SK-MEL-5 (cell line): ENCODE results near the gene MAP2K5. TPM values are rescaled to one million over a fixed set of nuclear protein-coding genes. Genes with fewer than 3 reads are reported as not detected.
A peak's percentile ranks its signal among the peaks of the same experiment; 100 is the strongest.

Experiments used
- DNase-seq: peaks from one replicate; pipeline ENCODE4 v3.0.0-alpha.2; 2016; ENCODE audit warnings: low read depth, low spot score
- in situ Hi-C: cut with HindIII; loops from 2 replicates; pipeline ENCODE4 v1.10.0; 2016; ENCODE audit warnings: low sequenced_read_pairs, high pct_unique_total_duplicates, low pct_unique_long_range_greater_than_20kb
- total RNA-seq: library from RNA; depleted of rRNA; stranded (reverse); fragments of >200 nt; shearing (Covaris generic); gene quantifications from 2 replicates; pipeline ENCODE4 v1.2.3, GENCODE V29; 2014

Gene MAP2K5
- total RNA-seq, 1 experiment from 2014 or later, result 8.3 TPM

DNA sequence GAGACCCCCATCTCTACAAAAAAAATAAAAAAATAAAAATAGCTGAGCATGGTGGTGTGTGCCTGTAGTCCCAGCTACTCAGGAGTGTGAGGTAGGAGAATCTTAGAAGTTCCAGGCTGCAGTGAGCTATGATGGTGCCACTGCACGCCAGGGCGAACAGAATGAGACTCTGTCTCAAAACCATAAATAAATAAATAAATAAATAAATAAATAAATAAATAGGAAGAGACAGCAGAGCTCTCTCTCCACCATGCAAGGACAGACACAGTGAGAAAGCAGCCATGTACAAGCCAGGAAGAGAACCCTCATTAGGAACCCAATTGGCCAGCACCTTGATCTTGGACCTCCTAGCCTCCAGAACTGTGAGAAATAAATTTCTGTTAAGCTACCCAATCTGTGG lies 26.9 kb upstream of the MAP2K5 start:
- in situ Hi-C loops, result no loop called here
- DNase-seq, result no peak

DNA sequence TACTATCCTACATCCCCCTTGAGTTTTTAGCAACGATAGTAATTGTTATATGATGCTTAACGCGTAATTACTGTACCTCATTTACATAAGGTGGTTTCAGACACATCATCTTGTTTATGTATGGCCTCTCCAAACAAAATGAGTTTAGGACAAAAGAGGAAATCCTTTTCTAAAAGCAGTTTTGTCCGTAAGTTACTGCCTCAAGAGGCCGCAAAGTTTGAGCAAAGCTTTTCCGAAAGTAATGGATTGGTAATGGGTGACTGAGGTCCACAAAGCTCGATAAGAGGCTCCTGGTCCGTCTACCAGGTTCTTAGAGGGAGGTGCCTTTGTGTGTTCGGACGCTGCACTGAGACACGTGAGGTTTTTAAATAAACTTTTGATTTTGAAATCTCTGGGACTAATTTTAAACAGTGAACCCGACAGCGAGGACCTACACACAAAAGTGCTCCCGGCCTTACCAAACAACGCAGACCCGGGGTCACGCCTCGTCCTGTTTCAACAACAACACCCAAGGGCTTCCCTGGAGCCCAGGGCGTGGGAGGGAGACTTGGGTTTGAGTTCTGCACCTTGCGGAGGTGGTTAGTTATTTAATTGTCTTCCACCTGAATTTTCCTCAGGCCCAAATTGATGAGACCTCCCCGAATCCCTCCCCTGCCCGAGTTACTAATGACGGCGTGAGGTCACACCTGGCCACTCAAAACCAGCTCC lies 22.0 kb upstream of the MAP2K5 start:
- in situ Hi-C loops, result no loop called here
- DNase-seq, result no peak

DNA sequence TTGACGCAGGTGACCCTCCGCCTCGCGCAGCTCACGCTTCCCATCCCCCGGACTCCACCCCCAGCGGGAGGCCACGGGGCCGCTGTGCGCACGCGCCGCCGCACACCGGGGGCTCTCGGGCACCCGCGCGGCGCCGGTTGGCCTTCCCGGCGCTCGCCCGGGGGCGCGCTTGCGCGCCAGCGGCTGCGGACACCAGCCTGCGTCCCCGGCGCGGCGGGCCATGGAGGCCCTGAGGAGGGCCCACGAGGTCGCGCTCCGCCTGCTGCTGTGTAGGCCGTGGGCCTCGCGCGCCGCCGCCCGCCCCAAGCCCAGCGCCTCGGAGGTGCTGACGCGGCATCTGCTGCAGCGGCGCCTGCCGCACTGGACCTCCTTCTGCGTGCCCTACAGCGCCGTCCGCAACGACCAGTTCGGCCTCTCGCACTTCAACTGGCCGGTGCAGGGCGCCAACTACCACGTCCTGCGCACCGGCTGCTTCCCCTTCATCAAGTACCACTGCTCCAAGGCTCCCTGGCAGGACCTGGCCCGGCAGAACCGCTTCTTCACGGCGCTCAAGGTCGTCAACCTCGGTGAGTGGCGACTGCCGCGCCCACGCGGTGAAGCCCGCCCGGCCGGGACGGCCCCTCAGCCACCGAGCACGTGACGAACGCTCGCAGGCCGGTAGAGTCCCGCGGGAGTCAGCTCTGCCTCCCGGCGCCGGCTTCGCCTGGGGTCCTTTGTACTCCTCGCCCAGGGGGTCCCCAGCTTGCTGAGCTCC lies 21.3 kb upstream of the MAP2K5 start, which contains the start of gene C15orf61:
TSS of gene C15orf61 (plus strand) at position 103 of the 754 bp plus-strand sequence. CDS start at position 221, 118 bp downstream.
- peak; percentile 82 for DNase-seq
- in situ Hi-C loops, result no loop called here

DNA sequence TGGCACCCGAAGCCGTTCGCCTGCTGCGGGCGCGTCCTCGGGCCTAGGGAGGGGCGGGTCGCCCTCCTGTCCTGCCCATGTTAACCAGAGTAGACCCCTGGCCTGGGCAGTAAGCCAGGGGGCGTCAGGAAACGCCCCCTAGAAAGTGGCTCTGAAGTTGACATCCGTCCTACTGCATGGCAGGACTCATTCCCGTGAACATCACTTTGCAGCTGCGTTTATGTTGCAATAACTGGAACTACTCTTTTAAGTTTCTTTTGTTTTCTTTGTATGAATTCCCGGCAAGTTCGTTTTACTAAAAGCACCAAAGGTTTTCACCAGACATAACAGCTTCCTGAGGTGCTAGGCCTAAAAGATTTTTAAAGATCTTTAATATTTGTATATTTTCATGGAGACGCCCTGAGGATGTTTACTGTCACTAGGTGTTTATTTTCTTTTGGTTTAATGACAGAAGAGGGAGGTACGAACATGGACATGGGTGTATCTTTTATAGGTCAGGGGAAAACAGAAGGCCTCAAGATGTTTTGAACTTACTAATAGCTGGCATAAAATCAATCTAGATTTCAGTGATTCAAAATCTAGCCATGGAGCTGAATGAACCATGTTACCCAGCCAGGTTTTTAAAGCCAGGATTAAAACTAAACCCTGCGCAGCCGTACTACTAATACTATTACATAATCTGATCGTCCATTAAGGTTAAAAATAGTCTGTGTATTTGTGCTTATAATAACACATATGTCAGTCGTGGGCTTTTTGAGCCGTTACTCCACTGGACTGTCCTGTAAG lies 20.5 kb upstream of the MAP2K5 start:
- in situ Hi-C loops, result no loop called here
- DNase-seq, result peak; percentile 22

DNA sequence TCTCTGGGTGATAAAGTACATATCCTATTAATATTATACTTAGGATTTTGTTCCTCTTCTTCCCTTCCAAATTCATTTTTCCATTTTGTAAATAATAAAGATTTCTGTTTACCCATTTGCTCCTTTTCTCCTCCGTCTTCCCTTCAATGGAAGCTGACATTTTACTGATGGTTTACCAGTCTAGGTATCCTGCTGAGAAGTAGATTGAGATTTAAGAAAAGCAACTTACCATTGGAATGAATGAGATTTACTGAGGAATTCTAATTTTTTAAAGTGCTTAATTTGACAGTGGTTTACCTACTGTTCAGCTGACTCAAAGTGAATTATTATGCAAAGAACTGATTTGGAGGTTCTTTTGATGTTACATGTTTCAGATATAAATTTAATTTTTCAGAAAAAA lies 19.2 kb upstream of the MAP2K5 start:
- no peak for DNase-seq
- in situ Hi-C loops, result no loop called here

DNA sequence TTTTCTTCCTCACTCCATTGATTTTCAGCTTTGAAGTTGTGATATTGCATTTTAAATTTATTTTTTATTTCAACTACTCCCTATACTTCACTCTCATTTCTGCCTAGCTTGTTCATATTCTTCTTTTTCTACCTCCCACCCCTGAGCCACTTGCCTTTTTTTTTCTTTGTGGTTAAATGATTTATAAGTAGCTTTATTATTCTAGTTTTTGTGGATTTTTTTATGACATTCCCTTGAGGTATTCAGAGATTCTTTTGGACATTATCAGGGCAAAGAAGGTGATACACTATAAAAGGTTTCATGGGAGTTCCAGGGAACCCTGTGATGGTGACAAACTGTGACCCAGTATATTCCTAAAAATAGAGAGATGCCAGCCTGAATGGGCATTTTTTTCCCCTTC lies 18.3 kb upstream of the MAP2K5 start:
- DNase-seq, result no peak
- in situ Hi-C loops, result no loop called here

DNA sequence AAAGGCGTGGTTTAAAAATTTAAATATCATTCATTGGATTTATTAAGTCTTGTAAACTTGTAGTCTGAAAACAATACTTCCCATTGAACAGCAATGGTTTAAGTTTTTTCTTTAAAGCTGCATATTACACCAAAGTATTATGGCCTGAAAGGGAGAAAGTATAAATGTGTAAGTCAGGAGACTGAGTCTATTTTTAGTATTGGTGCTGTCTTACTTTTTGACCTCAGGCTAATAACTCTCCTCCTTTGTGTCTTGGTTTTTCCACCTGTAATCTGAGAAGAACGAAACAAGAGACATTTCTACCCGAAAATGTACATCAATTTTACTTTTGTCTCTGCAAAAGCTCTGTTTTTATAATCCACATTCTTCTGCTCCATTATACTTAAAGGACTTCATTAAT lies 14.0 kb upstream of the MAP2K5 start:
- no peak for DNase-seq
- in situ Hi-C loops, result no loop called here

DNA sequence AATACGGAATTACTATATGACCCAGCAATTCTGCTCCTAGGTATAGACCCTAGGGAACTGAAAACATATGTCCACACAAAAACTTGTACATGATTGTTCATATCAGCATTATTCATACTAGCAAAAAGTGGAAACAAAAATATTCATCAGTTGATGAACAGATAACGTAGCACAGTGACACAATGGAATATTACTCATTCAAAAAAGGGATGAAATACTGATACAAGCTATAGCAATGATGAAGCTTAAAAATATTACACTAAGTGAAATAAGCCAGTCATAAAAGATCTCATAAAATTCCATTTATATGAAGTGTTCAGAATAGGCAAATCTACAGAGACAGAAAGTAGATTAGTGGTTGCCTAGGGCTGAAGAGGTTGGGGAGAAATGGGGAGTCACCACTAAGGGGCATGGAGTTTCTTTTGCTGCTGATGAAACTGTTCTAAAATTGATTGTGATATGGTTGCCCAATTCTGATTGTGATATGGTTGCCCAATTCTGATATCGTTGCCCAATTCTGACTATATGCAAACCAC lies 11.1 kb upstream of the MAP2K5 start:
- in situ Hi-C loops, result no loop called here
- DNase-seq, result no peak

DNA sequence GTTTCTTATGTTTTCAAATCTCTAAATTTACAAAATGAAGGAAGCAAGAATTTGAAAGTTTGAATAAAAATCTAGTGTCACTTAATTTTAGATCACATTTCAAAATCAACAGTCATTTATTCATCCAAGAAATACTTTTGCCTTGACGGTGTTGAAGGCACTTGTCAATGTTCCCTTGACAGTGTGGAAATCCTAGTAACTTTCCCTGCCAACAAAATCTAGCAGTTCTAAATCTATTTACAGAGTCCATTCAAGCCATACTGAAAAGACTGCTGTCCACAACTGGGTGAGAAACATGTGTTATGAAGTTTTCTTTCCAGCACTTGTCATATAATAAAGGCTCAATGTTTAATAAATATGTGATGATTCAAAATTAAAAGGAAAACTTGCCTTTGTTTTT lies 8.6 kb upstream of the MAP2K5 start:
- DNase-seq, result no peak
- in situ Hi-C loops, result no loop called here

DNA sequence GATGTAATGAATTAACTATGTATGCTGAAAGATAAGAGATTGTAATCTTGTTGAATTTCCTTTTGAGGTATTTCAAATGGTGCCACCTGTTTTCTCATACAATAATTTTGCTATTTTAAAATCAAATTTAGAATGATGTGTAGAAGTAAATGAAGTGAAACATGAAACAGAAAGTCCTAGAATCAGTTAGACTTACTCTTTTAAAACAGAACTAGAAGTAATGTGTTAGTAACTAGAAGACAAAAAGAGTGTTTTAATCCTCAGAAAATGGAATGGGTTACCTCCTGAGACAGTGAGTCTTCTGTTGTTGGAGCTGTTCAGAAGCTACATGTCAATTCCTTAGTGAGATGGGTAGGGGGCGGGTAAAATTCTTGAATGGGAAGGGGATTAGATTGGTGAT lies 8.1 kb upstream of the MAP2K5 start:
- in situ Hi-C loops, result no loop called here
- no peak for DNase-seq

DNA sequence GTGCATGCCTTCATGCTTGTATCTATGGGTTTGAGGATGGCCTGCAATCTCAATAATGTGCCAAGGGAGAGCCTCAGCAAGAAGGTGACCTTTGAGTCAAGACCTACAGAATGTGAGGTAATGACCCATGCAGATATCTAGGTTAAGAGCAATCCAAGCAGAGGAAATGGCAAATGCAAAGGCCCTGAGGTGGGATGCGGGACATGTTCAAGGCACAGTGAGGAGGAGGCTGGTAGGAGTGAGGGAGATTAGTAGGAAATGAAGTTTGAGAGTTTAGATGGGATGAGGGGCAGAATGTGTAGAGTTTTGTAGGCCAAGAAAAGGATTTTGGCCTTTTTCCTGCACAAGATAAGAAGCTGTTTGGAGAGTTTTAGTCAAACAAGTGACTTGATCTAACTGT lies 4.7 kb upstream of the MAP2K5 start:
- in situ Hi-C loops, result no loop called here
- DNase-seq, result no peak

DNA sequence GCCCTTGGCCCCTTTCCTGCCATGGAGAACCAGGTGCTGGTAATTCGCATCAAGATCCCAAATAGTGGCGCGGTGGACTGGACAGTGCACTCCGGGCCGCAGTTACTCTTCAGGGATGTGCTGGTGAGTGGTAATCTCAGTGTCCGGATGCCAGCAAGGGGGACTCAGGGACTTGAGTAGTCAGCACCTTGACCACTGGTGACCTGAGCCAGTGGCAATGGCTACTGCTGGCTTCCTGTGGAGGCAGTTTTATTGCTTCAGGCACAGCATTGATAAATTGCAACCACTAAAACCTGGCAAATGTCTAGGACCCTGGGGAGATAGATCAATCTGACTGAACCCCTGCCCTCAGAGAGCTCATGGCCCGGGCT lies 830 bp downstream of the MAP2K5 start:
- DNase-seq, result no peak
- in situ Hi-C loops, result no loop called here

DNA sequence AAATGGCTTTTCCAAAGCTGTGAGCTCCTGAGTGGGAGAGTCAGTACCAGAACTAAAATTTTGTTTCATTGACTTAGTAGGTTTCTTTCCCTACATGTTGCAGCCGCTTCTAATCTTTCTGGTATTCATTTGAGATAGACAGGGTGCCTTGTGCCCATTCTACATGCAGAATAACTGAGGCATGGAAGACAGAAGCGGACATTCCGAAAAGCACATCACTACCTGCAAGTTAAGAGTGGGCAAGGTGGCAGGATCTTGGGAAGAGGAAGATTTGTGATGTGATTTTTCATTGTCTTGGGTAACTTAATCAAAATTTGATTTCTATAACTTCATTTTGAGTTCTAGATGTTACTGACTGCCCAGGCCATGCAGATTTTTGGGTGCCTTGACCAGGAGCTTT lies 2.0 kb downstream of the MAP2K5 start:
- DNase-seq, result no peak
- in situ Hi-C loops, result no loop called here

DNA sequence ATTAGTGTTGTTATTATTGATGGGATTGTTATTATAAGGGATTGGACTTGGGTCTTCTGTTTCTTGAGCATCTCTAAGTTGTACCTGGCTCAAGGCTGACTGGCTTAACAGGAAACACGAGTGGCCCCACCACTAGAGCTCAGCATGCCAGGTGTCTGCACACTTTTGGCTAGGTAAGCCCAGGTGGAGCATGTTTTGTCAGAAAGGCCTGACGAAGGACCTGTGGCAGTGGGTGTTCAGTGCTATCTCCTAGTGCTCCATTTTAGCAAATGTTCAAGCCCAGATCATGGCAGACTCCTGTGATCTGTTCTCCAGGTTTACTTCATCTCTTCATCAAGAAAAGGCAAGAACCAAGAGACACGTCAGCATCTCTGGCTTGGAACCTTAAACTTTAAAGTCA lies 3.4 kb downstream of the MAP2K5 start:
- in situ Hi-C loops, result no loop called here
- no peak for DNase-seq

DNA sequence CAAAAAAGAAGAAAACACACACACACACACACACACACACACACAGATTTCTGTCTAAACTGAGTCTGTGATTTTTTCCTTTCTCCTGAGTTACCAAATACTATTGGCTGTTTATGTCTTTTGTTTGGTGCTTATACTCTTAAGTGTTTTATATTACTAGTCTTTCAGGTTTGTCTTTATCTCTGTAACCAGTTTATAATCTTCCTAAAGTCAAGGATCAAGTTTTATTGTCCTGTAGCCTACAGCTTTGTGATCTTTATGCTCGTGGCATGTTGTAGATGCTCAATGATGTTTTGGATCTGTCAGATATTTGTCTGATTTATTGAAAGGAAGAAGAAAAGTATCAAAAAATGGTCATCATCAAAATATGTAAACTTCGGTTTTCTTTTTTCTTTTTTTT lies 4.6 kb downstream of the MAP2K5 start:
- no peak for DNase-seq
- in situ Hi-C loops, result no loop called here

DNA sequence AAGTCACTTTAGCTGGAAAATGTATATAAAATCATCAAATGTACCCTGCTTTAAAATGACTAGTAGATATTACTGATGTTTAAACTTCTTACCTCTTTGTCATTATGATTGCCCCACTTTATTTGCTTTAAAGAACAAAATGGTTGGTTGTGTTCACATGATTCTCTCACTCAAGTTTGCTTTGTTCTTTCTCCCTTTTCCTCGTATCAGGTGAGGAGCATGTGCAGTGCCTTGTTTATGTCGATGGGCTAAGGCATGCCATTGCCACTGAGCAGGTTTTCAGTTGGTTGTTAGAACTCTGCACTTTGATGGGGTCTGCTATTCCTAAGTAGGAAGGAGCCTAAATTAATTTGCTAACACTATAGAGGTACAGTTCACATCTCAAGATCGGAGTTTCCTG lies 5.3 kb downstream of the MAP2K5 start:
- peak; percentile 69 for DNase-seq

DNA sequence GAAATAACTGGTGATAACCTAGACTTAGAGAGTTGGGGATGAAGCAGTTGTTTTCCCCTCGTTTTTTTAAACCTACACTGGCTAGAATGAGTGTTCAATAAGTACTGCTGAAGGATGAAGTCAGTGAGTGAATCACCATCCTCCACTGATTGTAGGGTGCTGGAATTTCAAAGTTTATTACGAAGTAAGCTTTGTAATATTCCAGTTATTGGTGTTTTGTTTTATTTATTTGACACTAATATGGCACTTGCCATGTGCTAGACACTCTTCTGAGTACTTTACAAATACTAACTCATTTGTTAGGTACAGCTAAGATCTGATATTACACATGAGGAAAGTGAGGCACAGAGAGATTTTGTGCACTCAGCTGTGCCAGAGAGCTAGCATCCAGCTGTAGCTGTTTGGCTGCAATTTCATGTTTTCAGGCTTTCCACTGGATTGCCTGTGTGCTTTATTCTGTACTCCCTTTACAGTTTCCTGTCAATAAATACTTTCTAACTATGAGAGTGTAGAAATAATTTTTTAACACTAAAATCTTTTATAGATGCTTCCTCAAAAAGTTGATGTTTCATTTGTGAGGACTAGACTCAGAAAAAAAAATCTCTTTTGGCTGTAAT lies 5.8 kb downstream of the MAP2K5 start:
- DNase-seq, result no peak
- in situ Hi-C loops, result no loop called here

More for the DNA sequence above, 5.3 kb downstream of the MAP2K5 start:
- in situ Hi-C loops, result no loop called here
